HEK293 (cell line): Measurements from ENCODE around the gene MCAM.
A peak's percentile ranks its signal among the peaks of the same experiment; 100 is the strongest.

Experiments used
- CTCF ChIA-PET: fragments of 350-600 bp; formaldehyde crosslinking; extraction: SDS; loops from one replicate; lab custom pipeline; 2021; ENCODE audit warnings: antibody characterized with exemption; lab: Yijun Ruan, JAX
- POLR2A ChIA-PET: fragments of 300-600 bp; formaldehyde crosslinking; extraction: SDS; loops from one replicate; lab custom pipeline; 2020; ENCODE audit warnings: antibody characterized with exemption, inconsistent platforms; lab: Yijun Ruan, JAX
- H3K27ac ChIP-seq: fragments of 200-500 bp; sonication (Bioruptor generic); 2 replicates; pipeline ENCODE4 v1.5.1; 2014; ENCODE audit warnings: low read depth, low read length, control low read depth, inconsistent platforms; ENCODE audit errors: extremely low read depth
- H3K36me3 ChIP-seq, 2 experiments: fragments of 200-500 bp in 1 of 2; sonication (Bioruptor generic) in 1 of 2; 1 replicate in 1 of 2; 2 replicates in 1 of 2; pipeline ENCODE4 v1.5.1; 2014 to 2017; ENCODE audit warnings: inconsistent platforms in 2 of 2, low read length in 2 of 2; ENCODE audit not compliant: control insufficient read depth in 2 of 2, insufficient read depth in 1 of 2
- H3K4me1 ChIP-seq: fragments of 200-500 bp; sonication (Bioruptor generic); 2 replicates; pipeline ENCODE4 v1.5.1; 2014; ENCODE audit warnings: mild to moderate bottlenecking, low read length, inconsistent platforms; ENCODE audit not compliant: control insufficient read depth, insufficient read depth
- H3K4me3 ChIP-seq: 2 replicates; pipeline ENCODE4 v1.5.1; 2011; ENCODE audit warnings: low read depth, mild to moderate bottlenecking, control low read depth, low read length, moderate library complexity
- H3K9me3 ChIP-seq: fragments of 200-500 bp; sonication (Bioruptor generic); 2 replicates; pipeline ENCODE4 v1.5.1; 2014; ENCODE audit warnings: low read depth, low read length, inconsistent platforms; ENCODE audit not compliant: control insufficient read depth, insufficient read depth
- GLIS2 ChIP-seq: fragments of 450-650 bp; formaldehyde crosslinking; IDR thresholded peaks from 2 replicates; pipeline ENCODE4 v1.5.1; 2016; ENCODE audit warnings: missing biosample characterization, missing genetic modification characterization
- KLF1 ChIP-seq: fragments of 450-650 bp; formaldehyde crosslinking; IDR thresholded peaks from 2 replicates; pipeline ENCODE4 v1.5.1; 2016; ENCODE audit warnings: missing biosample characterization, missing genetic modification characterization
- KLF16 ChIP-seq: fragments of 450-650 bp; formaldehyde crosslinking; IDR thresholded peaks from 2 replicates; pipeline ENCODE4 v1.5.1; 2017; ENCODE audit warnings: missing biosample characterization, missing genetic modification characterization
- SCRT1 ChIP-seq: fragments of 450-650 bp; formaldehyde crosslinking; IDR thresholded peaks from 2 replicates; pipeline ENCODE4 v1.5.1; 2016; ENCODE audit warnings: missing biosample characterization, missing genetic modification characterization, borderline replicate concordance
- ZBTB20 ChIP-seq: fragments of 450-650 bp; formaldehyde crosslinking; IDR thresholded peaks from 2 replicates; pipeline ENCODE4 v1.5.1; 2016; ENCODE audit warnings: missing biosample characterization, missing genetic modification characterization
- ZBTB48 ChIP-seq: fragments of 450-650 bp; formaldehyde crosslinking; IDR thresholded peaks from 2 replicates; pipeline ENCODE4 v1.5.1; 2016; ENCODE audit warnings: missing biosample characterization, missing genetic modification characterization
- ZBTB8A ChIP-seq: fragments of 450-650 bp; formaldehyde crosslinking; IDR thresholded peaks from 2 replicates; pipeline ENCODE4 v1.5.1; 2016; ENCODE audit warnings: missing biosample characterization, missing genetic modification characterization
- ZIC2 ChIP-seq: fragments of 450-650 bp; formaldehyde crosslinking; IDR thresholded peaks from 2 replicates; pipeline ENCODE4 v1.5.1; 2016; ENCODE audit warnings: missing biosample characterization, missing genetic modification characterization
- ZNF2 ChIP-seq: fragments of 450-650 bp; formaldehyde crosslinking; IDR thresholded peaks from 2 replicates; pipeline ENCODE4 v1.5.1; 2016; ENCODE audit warnings: missing biosample characterization, missing genetic modification characterization
- ZNF214 ChIP-seq: fragments of 450-650 bp; formaldehyde crosslinking; IDR thresholded peaks from 2 replicates; pipeline ENCODE4 v1.5.1; 2017; ENCODE audit warnings: missing biosample characterization, mild to moderate bottlenecking, missing genetic modification characterization, borderline replicate concordance
- ZNF221 ChIP-seq: fragments of 450-650 bp; formaldehyde crosslinking; IDR thresholded peaks from 2 replicates; pipeline ENCODE4 v1.5.1; 2017; ENCODE audit warnings: missing biosample characterization, missing genetic modification characterization, borderline replicate concordance
- ZNF292 ChIP-seq: fragments of 450-650 bp; formaldehyde crosslinking; IDR thresholded peaks from 2 replicates; pipeline ENCODE4 v1.5.1; 2016; ENCODE audit warnings: low read depth, missing biosample characterization, missing genetic modification characterization, borderline replicate concordance
- ZNF341 ChIP-seq: fragments of 450-650 bp; formaldehyde crosslinking; IDR thresholded peaks from 2 replicates; pipeline ENCODE4; 2016; ENCODE audit warnings: low read depth, missing biosample characterization, missing genetic modification characterization
- ZNF391 ChIP-seq: fragments of 450-650 bp; formaldehyde crosslinking; IDR thresholded peaks from 2 replicates; pipeline ENCODE4 v1.5.1; 2016; ENCODE audit warnings: low read depth, missing biosample characterization, missing genetic modification characterization, borderline replicate concordance
- ZNF394 ChIP-seq: fragments of 450-650 bp; formaldehyde crosslinking; IDR thresholded peaks from 2 replicates; pipeline ENCODE4 v1.5.1; 2016; ENCODE audit warnings: missing biosample characterization, missing genetic modification characterization, mild to moderate bottlenecking, moderate library complexity, borderline replicate concordance
- ZNF416 ChIP-seq: fragments of 450-650 bp; formaldehyde crosslinking; IDR thresholded peaks from 2 replicates; pipeline ENCODE4 v1.5.1; 2016; ENCODE audit warnings: missing biosample characterization, missing genetic modification characterization
- ZNF76 ChIP-seq: fragments of 450-650 bp; formaldehyde crosslinking; IDR thresholded peaks from 2 replicates; pipeline ENCODE4; 2016; ENCODE audit warnings: low read depth, missing biosample characterization, missing genetic modification characterization, borderline replicate concordance
- ZSCAN23 ChIP-seq: fragments of 450-650 bp; formaldehyde crosslinking; IDR thresholded peaks from 2 replicates; pipeline ENCODE4 v1.5.1; 2016; ENCODE audit warnings: missing biosample characterization, missing genetic modification characterization
- ZXDB ChIP-seq: fragments of 450-650 bp; formaldehyde crosslinking; IDR thresholded peaks from 2 replicates; pipeline ENCODE4 v1.5.1; 2016; ENCODE audit warnings: missing biosample characterization, missing genetic modification characterization
- TF ChIP-seq, protein P1 (sequence below): fragments of 450-650 bp; formaldehyde crosslinking; IDR thresholded peaks from 2 replicates; pipeline ENCODE4 v1.5.1; 2017; ENCODE audit warnings: missing biosample characterization, missing genetic modification characterization
- TF ChIP-seq, protein P2 (sequence below): fragments of 450-650 bp; formaldehyde crosslinking; IDR thresholded peaks from 2 replicates; pipeline ENCODE4 v1.5.1; 2016; ENCODE audit warnings: missing biosample characterization, missing genetic modification characterization
- TF ChIP-seq, protein P3 (sequence below): fragments of 450-650 bp; formaldehyde crosslinking; IDR thresholded peaks from 2 replicates; pipeline ENCODE4 v1.5.1; 2016; ENCODE audit warnings: missing biosample characterization, missing genetic modification characterization
- TF ChIP-seq, protein P4 (sequence below): fragments of 450-650 bp; formaldehyde crosslinking; IDR thresholded peaks from 2 replicates; pipeline ENCODE4 v1.5.1; 2016; ENCODE audit warnings: missing biosample characterization, missing genetic modification characterization, low read depth
- TF ChIP-seq, protein P5 (sequence below): fragments of 450-650 bp; formaldehyde crosslinking; optimal IDR thresholded peaks from 2 replicates; pipeline ENCODE3; 2016; ENCODE audit warnings: missing biosample characterization, mild to moderate bottlenecking, missing genetic modification characterization

The MCAM gene, protein sequence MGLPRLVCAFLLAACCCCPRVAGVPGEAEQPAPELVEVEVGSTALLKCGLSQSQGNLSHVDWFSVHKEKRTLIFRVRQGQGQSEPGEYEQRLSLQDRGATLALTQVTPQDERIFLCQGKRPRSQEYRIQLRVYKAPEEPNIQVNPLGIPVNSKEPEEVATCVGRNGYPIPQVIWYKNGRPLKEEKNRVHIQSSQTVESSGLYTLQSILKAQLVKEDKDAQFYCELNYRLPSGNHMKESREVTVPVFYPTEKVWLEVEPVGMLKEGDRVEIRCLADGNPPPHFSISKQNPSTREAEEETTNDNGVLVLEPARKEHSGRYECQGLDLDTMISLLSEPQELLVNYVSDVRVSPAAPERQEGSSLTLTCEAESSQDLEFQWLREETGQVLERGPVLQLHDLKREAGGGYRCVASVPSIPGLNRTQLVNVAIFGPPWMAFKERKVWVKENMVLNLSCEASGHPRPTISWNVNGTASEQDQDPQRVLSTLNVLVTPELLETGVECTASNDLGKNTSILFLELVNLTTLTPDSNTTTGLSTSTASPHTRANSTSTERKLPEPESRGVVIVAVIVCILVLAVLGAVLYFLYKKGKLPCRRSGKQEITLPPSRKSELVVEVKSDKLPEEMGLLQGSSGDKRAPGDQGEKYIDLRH

DNA sequence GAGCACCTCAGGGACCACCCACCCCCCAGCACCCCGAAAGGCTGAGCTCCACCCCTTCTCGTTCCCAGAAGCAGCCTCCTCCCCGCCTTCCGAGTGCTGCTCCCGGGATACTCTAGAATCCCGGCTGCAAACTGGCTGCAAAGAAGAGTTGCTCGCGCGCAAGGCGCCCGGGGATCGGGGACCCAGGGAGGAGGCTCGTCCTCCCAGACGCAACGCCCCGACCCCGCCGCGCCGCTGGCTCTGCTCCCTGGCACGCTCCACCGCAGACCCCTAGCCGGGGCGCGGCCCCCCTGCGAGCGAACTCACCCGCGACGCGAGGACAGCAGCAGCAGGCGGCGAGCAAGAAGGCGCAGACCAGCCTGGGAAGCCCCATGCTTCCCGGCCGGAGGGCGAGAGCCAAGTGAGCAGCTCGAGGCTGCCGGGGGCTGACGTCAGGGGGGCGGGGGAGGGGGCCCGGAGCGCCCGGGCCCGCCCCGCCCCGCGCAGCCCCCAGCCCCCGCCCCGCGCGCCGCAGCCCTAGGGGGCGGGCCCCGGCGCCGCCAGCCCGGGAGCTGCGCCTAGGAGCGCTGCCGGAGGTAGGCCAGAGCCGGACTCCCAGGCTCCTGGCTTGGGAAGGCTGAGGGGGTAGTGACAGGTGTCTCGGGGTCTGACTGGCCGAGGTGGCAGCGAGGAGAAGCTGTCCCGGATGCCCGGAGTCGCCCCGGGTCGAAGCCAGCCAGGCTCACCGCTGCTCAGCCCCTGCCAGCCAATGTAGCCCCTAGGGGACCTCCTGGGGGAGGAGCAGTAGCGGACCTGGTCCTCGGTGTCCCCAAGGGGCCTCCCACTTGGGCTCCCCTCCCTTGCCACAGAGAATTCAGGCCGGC is at the start of gene MCAM:
MCAM (minus strand) TSS at position 402 of the 863 bp plus-strand sequence; CDS start at position 373, 29 bp downstream.
- H3K36me3 ChIP-seq = peaks cover 0 to 22% of the 10 kb centered on the region in 2 experiments; a peak in 1 of 3 replicates
- H3K9me3 ChIP-seq = no peaks in the 10 kb centered on the region
- H3K4me1 ChIP-seq = no peaks in the 10 kb centered on the region; the same call in 1 of the 2 replicates
- peak within 1 kb of the TSS; percentile 67 for H3K4me3 ChIP-seq
- H3K27ac ChIP-seq = peak within 1 kb of the TSS; percentile 62; the same call in 1 of the 2 replicates
- CTCF ChIA-PET = interaction anchor here (0.6 to 15.8 kb wide), 6 partner anchors 22 to 327 kb away, joined by 3 to 151 read pairs (median 4); partner anchors contain the start of genes C1QTNF5 and CBL
- POLR2A ChIA-PET = interaction anchor here (0.5 to 4.4 kb wide), 24 partner anchors 9 to 261 kb away, joined by 3 to 35 read pairs (median 5); partner anchors contain the start of genes ABCG4, C2CD2L, CBL and DPAGT1
- TF ChIP-seq, protein P1, sequence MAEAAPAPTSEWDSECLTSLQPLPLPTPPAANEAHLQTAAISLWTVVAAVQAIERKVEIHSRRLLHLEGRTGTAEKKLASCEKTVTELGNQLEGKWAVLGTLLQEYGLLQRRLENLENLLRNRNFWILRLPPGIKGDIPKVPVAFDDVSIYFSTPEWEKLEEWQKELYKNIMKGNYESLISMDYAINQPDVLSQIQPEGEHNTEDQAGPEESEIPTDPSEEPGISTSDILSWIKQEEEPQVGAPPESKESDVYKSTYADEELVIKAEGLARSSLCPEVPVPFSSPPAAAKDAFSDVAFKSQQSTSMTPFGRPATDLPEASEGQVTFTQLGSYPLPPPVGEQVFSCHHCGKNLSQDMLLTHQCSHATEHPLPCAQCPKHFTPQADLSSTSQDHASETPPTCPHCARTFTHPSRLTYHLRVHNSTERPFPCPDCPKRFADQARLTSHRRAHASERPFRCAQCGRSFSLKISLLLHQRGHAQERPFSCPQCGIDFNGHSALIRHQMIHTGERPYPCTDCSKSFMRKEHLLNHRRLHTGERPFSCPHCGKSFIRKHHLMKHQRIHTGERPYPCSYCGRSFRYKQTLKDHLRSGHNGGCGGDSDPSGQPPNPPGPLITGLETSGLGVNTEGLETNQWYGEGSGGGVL (tag by site-specific recombination) = peak; percentile 32
- TF ChIP-seq, protein P2, sequence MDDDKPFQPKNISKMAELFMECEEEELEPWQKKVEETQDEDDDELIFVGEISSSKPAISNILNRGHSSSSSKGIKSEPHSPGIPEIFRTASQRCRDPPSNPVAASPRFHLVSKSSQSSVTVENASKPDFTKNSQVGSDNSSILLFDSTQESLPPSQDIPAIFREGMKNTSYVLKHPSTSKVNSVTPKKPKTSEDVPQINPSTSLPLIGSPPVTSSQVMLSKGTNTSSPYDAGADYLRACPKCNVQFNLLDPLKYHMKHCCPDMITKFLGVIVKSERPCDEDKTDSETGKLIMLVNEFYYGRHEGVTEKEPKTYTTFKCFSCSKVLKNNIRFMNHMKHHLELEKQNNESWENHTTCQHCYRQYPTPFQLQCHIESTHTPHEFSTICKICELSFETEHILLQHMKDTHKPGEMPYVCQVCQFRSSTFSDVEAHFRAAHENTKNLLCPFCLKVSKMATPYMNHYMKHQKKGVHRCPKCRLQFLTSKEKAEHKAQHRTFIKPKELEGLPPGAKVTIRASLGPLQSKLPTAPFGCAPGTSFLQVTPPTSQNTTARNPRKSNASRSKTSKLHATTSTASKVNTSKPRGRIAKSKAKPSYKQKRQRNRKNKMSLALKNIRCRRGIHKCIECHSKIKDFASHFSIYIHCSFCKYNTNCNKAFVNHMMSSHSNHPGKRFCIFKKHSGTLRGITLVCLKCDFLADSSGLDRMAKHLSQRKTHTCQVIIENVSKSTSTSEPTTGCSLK (tag by site-specific recombination) = no peak
- TF ChIP-seq ZIC2 (tag by site-specific recombination) (peak; percentile 97), ZBTB48 (tag by site-specific recombination) (peak; percentile 31; the same call in 1 of the 2 replicates), ZNF292 (tag by site-specific recombination) (no peak), ZNF394 (tag by site-specific recombination) (peak; percentile 85), KLF1 (tag by site-specific recombination) (no peak), SCRT1 (0 out of 2 replicates have a peak, but pooled peaks have one; percentile 2), ZNF221 (no peak), ZXDB (tag by site-specific recombination) (0 out of 2 replicates have a peak, but pooled peaks have one; percentile 2), ZNF2 (tag by site-specific recombination) (peak; percentile 27; the same call in 1 of the 2 replicates), ZBTB8A (tag by site-specific recombination) (0 out of 2 replicates have a peak, but pooled peaks have one; percentile 14), ZNF391 (tag by site-specific recombination) (0 out of 2 replicates have a peak, but pooled peaks have one; percentile 23), ZNF214 (tag by site-specific recombination) (no peak), GLIS2 (peak; percentile 57), ZNF416 (tag by site-specific recombination) (no peak), ZBTB20 (tag by site-specific recombination) (peak; percentile 42), ZNF76 (peak; percentile 79), ZSCAN23 (no peak), KLF16 (tag by site-specific recombination) (peak; percentile 12; the same call in 1 of the 2 replicates), ZNF341 (tag by site-specific recombination) (0 out of 2 replicates have a peak, but pooled peaks have one; percentile 33)
- TF ChIP-seq, protein P3, sequence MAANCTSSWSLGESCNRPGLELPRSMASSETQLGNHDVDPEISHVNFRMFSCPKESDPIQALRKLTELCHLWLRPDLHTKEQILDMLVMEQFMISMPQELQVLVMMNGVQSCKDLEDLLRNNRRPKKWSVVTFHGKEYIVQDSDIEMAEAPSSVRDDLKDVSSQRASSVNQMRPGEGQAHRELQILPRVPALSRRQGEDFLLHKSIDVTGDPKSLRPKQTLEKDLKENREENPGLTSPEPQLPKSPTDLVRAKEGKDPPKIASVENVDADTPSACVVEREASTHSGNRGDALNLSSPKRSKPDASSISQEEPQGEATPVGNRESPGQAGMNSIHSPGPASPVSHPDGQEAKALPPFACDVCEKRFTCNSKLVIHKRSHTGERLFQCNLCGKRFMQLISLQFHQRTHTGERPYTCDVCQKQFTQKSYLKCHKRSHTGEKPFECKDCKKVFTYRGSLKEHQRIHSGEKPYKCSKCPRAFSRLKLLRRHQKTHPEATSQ (tag by site-specific recombination) = peak; percentile 39; the same call in 1 of the 2 replicates
- TF ChIP-seq, protein P4, sequence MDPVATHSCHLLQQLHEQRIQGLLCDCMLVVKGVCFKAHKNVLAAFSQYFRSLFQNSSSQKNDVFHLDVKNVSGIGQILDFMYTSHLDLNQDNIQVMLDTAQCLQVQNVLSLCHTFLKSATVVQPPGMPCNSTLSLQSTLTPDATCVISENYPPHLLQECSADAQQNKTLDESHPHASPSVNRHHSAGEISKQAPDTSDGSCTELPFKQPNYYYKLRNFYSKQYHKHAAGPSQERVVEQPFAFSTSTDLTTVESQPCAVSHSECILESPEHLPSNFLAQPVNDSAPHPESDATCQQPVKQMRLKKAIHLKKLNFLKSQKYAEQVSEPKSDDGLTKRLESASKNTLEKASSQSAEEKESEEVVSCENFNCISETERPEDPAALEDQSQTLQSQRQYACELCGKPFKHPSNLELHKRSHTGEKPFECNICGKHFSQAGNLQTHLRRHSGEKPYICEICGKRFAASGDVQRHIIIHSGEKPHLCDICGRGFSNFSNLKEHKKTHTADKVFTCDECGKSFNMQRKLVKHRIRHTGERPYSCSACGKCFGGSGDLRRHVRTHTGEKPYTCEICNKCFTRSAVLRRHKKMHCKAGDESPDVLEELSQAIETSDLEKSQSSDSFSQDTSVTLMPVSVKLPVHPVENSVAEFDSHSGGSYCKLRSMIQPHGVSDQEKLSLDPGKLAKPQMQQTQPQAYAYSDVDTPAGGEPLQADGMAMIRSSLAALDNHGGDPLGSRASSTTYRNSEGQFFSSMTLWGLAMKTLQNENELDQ (tag by site-specific recombination) = no peak
- TF ChIP-seq, protein P5, sequence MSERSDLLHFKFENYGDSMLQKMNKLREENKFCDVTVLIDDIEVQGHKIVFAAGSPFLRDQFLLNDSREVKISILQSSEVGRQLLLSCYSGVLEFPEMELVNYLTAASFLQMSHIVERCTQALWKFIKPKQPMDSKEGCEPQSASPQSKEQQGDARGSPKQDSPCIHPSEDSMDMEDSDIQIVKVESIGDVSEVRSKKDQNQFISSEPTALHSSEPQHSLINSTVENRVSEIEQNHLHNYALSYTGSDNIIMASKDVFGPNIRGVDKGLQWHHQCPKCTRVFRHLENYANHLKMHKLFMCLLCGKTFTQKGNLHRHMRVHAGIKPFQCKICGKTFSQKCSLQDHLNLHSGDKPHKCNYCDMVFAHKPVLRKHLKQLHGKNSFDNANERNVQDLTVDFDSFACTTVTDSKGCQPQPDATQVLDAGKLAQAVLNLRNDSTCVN = peak; percentile 79
